Measurements from ENCODE around the gene PECR. TPM values are rescaled to one million over a fixed set of nuclear protein-coding genes. Genes with fewer than 3 reads are reported as not detected.

The PECR gene
- total and polyA plus RNA-seq, 2 of the 13 experiments (the other 11 are each of a cell fraction or from before 2014, with no cell fraction given): 151 to 153 TPM

GRCh38 chr2:216075510-216076485, 5.8 kb downstream of the PECR start:
- whole genome bisulfite sequencing (ENCODE audit: low lambda C conversion rate): 72% methylated on average over 6 of the region's 6 CpGs
- peaks cover 1 to 25% of the 10 kb centered on the region in 2 experiments; a peak in 4 of 5 replicates for H3K36me3 ChIP-seq (replicated peaks in 1 of 2; ENCODE audit: control insufficient read depth in 1 of 2, insufficient read depth in 2 of 2, low read length in 2 of 2)
- H3K9me3 ChIP-seq (ENCODE audit: low read length): no peaks in the 10 kb centered on the region
- ChIA-PET POLR2A (interaction anchor here (0.6 to 3.0 kb wide), 4 partner anchors 8 to 39 kb away, joined by 3 to 17 read pairs (median 4); partner anchors contain the start of gene XRCC5), CTCF (ENCODE audit: low intra/inter-chr PET ratio, low total read pairs) (no interaction called here)
- no peak overlapping the region for H3K9ac ChIP-seq (ENCODE audit: insufficient read depth, low read depth, low read length)
- no peak overlapping the region for H2AFZ ChIP-seq (ENCODE audit: low read length)
- intact Hi-C loops (cut with micrococcal nuclease; ENCODE audit: unreplicated experiment) (no loop called here), in situ Hi-C loops (cut with HindIII; ENCODE audit: extremely low pct_ligation_motif_present, low pct_unique_long_range_greater_than_20kb) (no loop called here)
- H3K4me3 ChIP-seq (replicated peaks in 1 of 3; ENCODE audit: insufficient read depth in 1 of 3, low read depth in 2 of 3, low read length in 3 of 3): no peak overlapping the region; a peak in 1 of 6 replicates
- no peaks in the 10 kb centered on the region for H3K27me3 ChIP-seq (ENCODE audit: control insufficient read depth in 1 of 2, insufficient read depth in 2 of 2, low read length in 2 of 2)
- H3K4me1 ChIP-seq (ENCODE audit: insufficient read depth, low read length): peaks cover 95% of the 10 kb centered on the region
- no TSS peak for BruUV-seq (replicated peaks)
- H3K4me2 ChIP-seq (ENCODE audit: low read depth, low read length): peak overlapping the region; percentile 22
- peaks cover 61% of the 10 kb centered on the region for H3K79me2 ChIP-seq (ENCODE audit: insufficient read depth, low read length)
- ATAC-seq: no peak
- peak overlapping the region; percentile 22 for H3K27ac ChIP-seq (ENCODE audit: extremely low read length, insufficient read depth, low read length)
- FAIRE-seq: no peak
- no peaks in the 10 kb centered on the region for H4K20me1 ChIP-seq (ENCODE audit: insufficient read depth, low read length)
- DNase-seq (ENCODE audit: low spot score): no peak
- TF ChIP-seq THAP8 (CRISPR knock-in tag; IDR thresholded peaks at IDR 0.05; ENCODE audit: borderline replicate concordance): no peak
- TF ChIP-seq NRL (CRISPR knock-in tag; IDR thresholded peaks at IDR 0.05; ENCODE audit: borderline replicate concordance): no peak
- 0 out of 2 replicates have a peak, but pooled peaks have one; percentile 16 for TF ChIP-seq ATF1 (CRISPR knock-in tag; IDR thresholded peaks at IDR 0.05)
- TF ChIP-seq RELA (CRISPR knock-in tag; IDR thresholded peaks at IDR 0.05): no peak
- 0 out of 2 replicates have a peak, but pooled peaks have one; percentile 40 for TF ChIP-seq ZNF800 (CRISPR knock-in tag; IDR thresholded peaks at IDR 0.05)
- no peak for TF ChIP-seq RARG (CRISPR knock-in tag; IDR thresholded peaks at IDR 0.05; ENCODE audit: low read depth)
- TF ChIP-seq KLF11 (CRISPR knock-in tag; IDR thresholded peaks at IDR 0.05): no peak
- TF ChIP-seq SIN3A (IDR thresholded peaks at IDR 0.05; ENCODE audit: borderline replicate concordance, low read depth, low read length): no peak
- TF ChIP-seq ZSCAN29 (CRISPR knock-in tag; conservative IDR thresholded peaks at IDR 0.05): no peak
- no peak for TF ChIP-seq HMGA1 (CRISPR knock-in tag; conservative IDR thresholded peaks at IDR 0.05)
- no peak for TF ChIP-seq ZNF143 (CRISPR knock-in tag; IDR thresholded peaks at IDR 0.05)
- TF ChIP-seq ZBTB7B (CRISPR knock-in tag; IDR thresholded peaks at IDR 0.05): no peak
- no peak for TF ChIP-seq EP300 (IDR thresholded peaks at IDR 0.05; ENCODE audit: low read depth in 2 of 2, low read length in 2 of 2)
- TF ChIP-seq EP300 (CRISPR knock-in tag; IDR thresholded peaks at IDR 0.05; ENCODE audit: borderline replicate concordance): no peak
- TF ChIP-seq E2F1 (CRISPR knock-in tag; IDR thresholded peaks at IDR 0.05): 0 out of 2 replicates have a peak, but pooled peaks have one; percentile 23
- TF ChIP-seq ZNF274 (CRISPR knock-in tag; IDR thresholded peaks at IDR 0.05): 0 out of 2 replicates have a peak, but pooled peaks have one; percentile 37
- no peak for TF ChIP-seq ZNF460 (CRISPR knock-in tag; IDR thresholded peaks at IDR 0.05; ENCODE audit: borderline replicate concordance)
- TF ChIP-seq ZBTB43 (CRISPR knock-in tag; conservative IDR thresholded peaks at IDR 0.05): 0 out of 2 replicates have a peak, but pooled peaks have one; percentile 25
